B cell (primary cell): ENCODE measurements around the gene TOM1L2. TPM values are rescaled to one million over a fixed set of nuclear protein-coding genes. Genes with fewer than 3 reads are reported as not detected.

ENCODE experiments used
- ATAC-seq: fragments of 200-7000 bp; cut with Tn5 transposase; one replicate; pipeline ENCODE4 v1.10.0; 2021; ENCODE audit warnings: low read depth, mild to moderate bottlenecking, moderate number of reproducible peaks, moderate library complexity
- CTCF ChIA-PET: fragments of 350-600 bp; sonication (Branson Sonifier 250); formaldehyde crosslinking; loops from one replicate; lab custom pipeline; 2021; ENCODE audit warnings: antibody characterized with exemption, inconsistent platforms; lab: Charles Lee
- POLR2A ChIA-PET: fragments of 350-600 bp; sonication (Branson Sonifier 250); formaldehyde crosslinking; loops from one replicate; lab custom pipeline; 2021; ENCODE audit warnings: antibody characterized with exemption; lab: Charles Lee
- DNase-seq: peaks from one replicate; pipeline ENCODE4 v3.0.0; 2013
- H2AFZ ChIP-seq: 2 replicates; pipeline ENCODE4 v1.6.1; 2012; ENCODE audit warnings: mild to moderate bottlenecking, low read depth, low read length; ENCODE audit not compliant: insufficient read depth, poor library complexity, severe bottlenecking
- H3K27ac ChIP-seq, 2 donors: 1 replicate in 1 of 2; 2 replicates in 1 of 2; pipeline ENCODE4 v1.5.1; 2012 to 2013; ENCODE audit warnings: low read length in 2 of 2, mild to moderate bottlenecking in 2 of 2, moderate library complexity in 1 of 2
- H3K27me3 ChIP-seq, 4 experiments: fragments of 200-600 bp in 1 of 4; sonication (generic) in 1 of 4; replicated peaks in 1 of 4; 1 replicate in 2 of 4; 2 replicates in 2 of 4; pipeline versions ENCODE4 v1.6.1 to v1.7.0; 2013 to 2016; ENCODE audit warnings: low read length in 3 of 4, mild to moderate bottlenecking in 2 of 4, mixed read lengths in 1 of 4, moderate library complexity in 1 of 4; ENCODE audit not compliant: insufficient read depth in 4 of 4, control insufficient read depth in 3 of 4; ENCODE audit errors: control extremely low read depth in 1 of 4
- H3K36me3 ChIP-seq, 2 experiments: replicated peaks in 1 of 2; 1 replicate in 1 of 2; 2 replicates in 1 of 2; pipeline versions ENCODE4 v1.6.1 to v1.7.1; 2013; ENCODE audit warnings: low read length in 1 of 2; ENCODE audit not compliant: insufficient read depth in 2 of 2, control insufficient read depth in 1 of 2; ENCODE audit errors: control extremely low read depth in 1 of 2, extremely low read depth in 1 of 2
- H3K4me1 ChIP-seq, 2 donors: fragments of 200-600 bp in 1 of 2; sonication (generic) in 1 of 2; 1 replicate in 1 of 2; 2 replicates in 1 of 2; pipeline versions ENCODE4 v1.5.1 to v1.6.1; 2013 to 2017; ENCODE audit warnings: low read length in 2 of 2; ENCODE audit not compliant: control insufficient read depth in 2 of 2, insufficient read depth in 2 of 2
- H3K4me2 ChIP-seq: replicated peaks from 2 replicates; pipeline ENCODE3; 2012; ENCODE audit warnings: mild to moderate bottlenecking, low read depth, low read length; ENCODE audit not compliant: poor library complexity, severe bottlenecking
- H3K4me3 ChIP-seq, 5 experiments: fragments of 200-600 bp in 1 of 5; sonication (generic) in 1 of 5; 1 replicate in 3 of 5; 2 replicates in 2 of 5; pipeline versions ENCODE4 v1.5.1 to v1.7.0; 2011 to 2016; ENCODE audit warnings: low read length in 4 of 5, mild to moderate bottlenecking in 4 of 5, low read depth in 2 of 5, control low read depth in 1 of 5, moderate library complexity in 1 of 5; ENCODE audit not compliant: insufficient read depth in 1 of 5; ENCODE audit errors: control extremely low read depth in 1 of 5, extremely low read depth in 1 of 5
- H3K79me2 ChIP-seq: fragments of 200-600 bp; sonication (generic); one replicate; pipeline ENCODE4 v1.6.0; 2016; ENCODE audit warnings: low read length; ENCODE audit not compliant: control insufficient read depth, insufficient read depth
- H3K9ac ChIP-seq: fragments of 200-600 bp; sonication (generic); 2 replicates; pipeline ENCODE4 v1.6.1; 2017; ENCODE audit warnings: mild to moderate bottlenecking, low read length, moderate library complexity
- H3K9me3 ChIP-seq, 3 donors: one replicate each; pipeline versions ENCODE4 v1.6.1 to v1.7.1; 2013; ENCODE audit warnings: low read length in 2 of 3; ENCODE audit not compliant: control insufficient read depth in 2 of 3, insufficient read depth in 1 of 3; ENCODE audit errors: control extremely low read depth in 1 of 3
- H4K20me1 ChIP-seq: 2 replicates; pipeline ENCODE4 v1.6.0; 2012; ENCODE audit warnings: mild to moderate bottlenecking, low read length; ENCODE audit not compliant: insufficient read depth, control insufficient read depth, poor library complexity, severe bottlenecking
- H3K27ac Mint-ChIP-seq: one replicate; pipeline ENCODE4 v1.8.0; 2021; ENCODE audit warnings: mixed read lengths
- H3K27me3 Mint-ChIP-seq: one replicate; pipeline ENCODE4 v1.8.0; 2021; ENCODE audit warnings: mixed read lengths
- H3K4me1 Mint-ChIP-seq: one replicate; pipeline ENCODE4 v1.8.0; 2021; ENCODE audit warnings: mixed read lengths
- H3K4me3 Mint-ChIP-seq: one replicate; pipeline ENCODE4 v1.8.0; 2021; ENCODE audit warnings: mixed read lengths
- H3K9me3 Mint-ChIP-seq: one replicate; pipeline ENCODE4 v1.8.0; 2022; ENCODE audit warnings: mixed read lengths; ENCODE audit not compliant: insufficient read depth
- EZH2 ChIP-seq: IDR thresholded peaks from 2 replicates; pipeline ENCODE4 v1.6.1; 2012; ENCODE audit warnings: borderline replicate concordance, low read depth, mild to moderate bottlenecking, moderate library complexity, low read length; ENCODE audit not compliant: insufficient read depth, poor library complexity, severe bottlenecking
- WGBS: methylation state at CpG from one replicate; pipeline ENCODE4 v1.1.5; 2013; ENCODE audit warnings: missing lambda C conversion rate; ENCODE audit not compliant: insufficient coverage; 5-methylcytosine and 5-hydroxymethylcytosine counted together
- intact Hi-C: fragments of 100-400 bp; cut with micrococcal nuclease; formaldehyde crosslinking; loops from one replicate; pipeline ENCODE4 v1.10.0; 2022
- polyA plus RNA-seq: library from polyadenylated mRNA; depleted of rRNA; stranded (reverse); fragments of >200 nt; gene quantifications from 2 replicates; pipeline ENCODE4 v1.2.3, GENCODE V29; 2012
- total RNA-seq, 2 donors: library from RNA; stranded (reverse); fragments of 120-200 nt in 1 of 2; gene quantifications; 1 replicate in 1 of 2; 2 replicates in 1 of 2; pipeline versions ENCODE4 v1.2.3 to v1.2.4, GENCODE V29; 2013 to 2022
- TF ChIP-seq, protein P1 (sequence below): fragments of 200-600 bp; IDR thresholded peaks from one replicate; pipeline ENCODE4 v1.8.0; 2022; ENCODE audit warnings: antibody characterized with exemption, mild to moderate bottlenecking

TOM1L2 gene
- total and polyA plus RNA-seq, 2 donors (not counting 1 experiment from before 2014, with no cell fraction given): 25.1 to 29.7 TPM

DNA sequence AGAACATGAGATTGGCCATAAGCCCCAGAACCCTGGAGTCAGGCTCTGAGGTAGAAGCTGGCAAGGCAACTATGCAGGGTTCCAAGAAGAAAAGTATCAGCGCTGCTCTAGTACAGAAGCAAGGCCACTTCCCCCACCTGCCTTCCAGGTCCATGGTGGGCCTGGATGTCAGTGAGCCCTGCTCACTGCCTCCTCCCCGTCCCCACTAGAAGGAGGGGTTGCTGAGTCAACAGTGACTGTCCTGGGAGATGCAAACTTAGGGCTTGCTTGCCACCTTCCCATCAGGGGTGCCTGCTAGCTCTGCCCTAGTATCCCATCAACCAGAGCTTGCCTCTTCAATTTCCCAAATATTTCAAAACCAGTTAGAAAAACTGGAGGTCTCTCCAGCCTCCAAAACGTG, 105.8 kb downstream of the TOM1L2 start:
- CTCF ChIA-PET: no interaction called here
- H3K79me2 ChIP-seq: no peaks in the 10 kb centered on the region
- H3K27ac ChIP-seq: no peak overlapping the region
- no peak overlapping the region for H3K9ac ChIP-seq
- no peak for ATAC-seq
- peaks cover 0 to 8% of the 10 kb centered on the region in 2 experiments for H3K36me3 ChIP-seq
- Mint-ChIP-seq H3K27me3 (no peaks in the 10 kb centered on the region), H3K4me1 (no peaks in the 10 kb centered on the region), H3K27ac (no peak overlapping the region), H3K4me3 (no peak overlapping the region), H3K9me3 (no peaks in the 10 kb centered on the region)
- no peaks in the 10 kb centered on the region for H3K4me1 ChIP-seq
- no peak for TF ChIP-seq EZH2
- TF ChIP-seq, protein P1, sequence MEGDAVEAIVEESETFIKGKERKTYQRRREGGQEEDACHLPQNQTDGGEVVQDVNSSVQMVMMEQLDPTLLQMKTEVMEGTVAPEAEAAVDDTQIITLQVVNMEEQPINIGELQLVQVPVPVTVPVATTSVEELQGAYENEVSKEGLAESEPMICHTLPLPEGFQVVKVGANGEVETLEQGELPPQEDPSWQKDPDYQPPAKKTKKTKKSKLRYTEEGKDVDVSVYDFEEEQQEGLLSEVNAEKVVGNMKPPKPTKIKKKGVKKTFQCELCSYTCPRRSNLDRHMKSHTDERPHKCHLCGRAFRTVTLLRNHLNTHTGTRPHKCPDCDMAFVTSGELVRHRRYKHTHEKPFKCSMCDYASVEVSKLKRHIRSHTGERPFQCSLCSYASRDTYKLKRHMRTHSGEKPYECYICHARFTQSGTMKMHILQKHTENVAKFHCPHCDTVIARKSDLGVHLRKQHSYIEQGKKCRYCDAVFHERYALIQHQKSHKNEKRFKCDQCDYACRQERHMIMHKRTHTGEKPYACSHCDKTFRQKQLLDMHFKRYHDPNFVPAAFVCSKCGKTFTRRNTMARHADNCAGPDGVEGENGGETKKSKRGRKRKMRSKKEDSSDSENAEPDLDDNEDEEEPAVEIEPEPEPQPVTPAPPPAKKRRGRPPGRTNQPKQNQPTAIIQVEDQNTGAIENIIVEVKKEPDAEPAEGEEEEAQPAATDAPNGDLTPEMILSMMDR: no peak
- WGBS: 100% methylated on average over 1 of the region's 3 CpGs
- H2AFZ ChIP-seq: no peak overlapping the region
- H4K20me1 ChIP-seq: no peaks in the 10 kb centered on the region
- H3K4me3 ChIP-seq: no peak overlapping the region
- DNase-seq: no peak
- intact Hi-C loops: no loop called here
- H3K27me3 ChIP-seq: no peaks in the 10 kb centered on the region
- H3K4me2 ChIP-seq: no peak overlapping the region
- POLR2A ChIA-PET: no interaction called here
- no peaks in the 10 kb centered on the region for H3K9me3 ChIP-seq

DNA sequence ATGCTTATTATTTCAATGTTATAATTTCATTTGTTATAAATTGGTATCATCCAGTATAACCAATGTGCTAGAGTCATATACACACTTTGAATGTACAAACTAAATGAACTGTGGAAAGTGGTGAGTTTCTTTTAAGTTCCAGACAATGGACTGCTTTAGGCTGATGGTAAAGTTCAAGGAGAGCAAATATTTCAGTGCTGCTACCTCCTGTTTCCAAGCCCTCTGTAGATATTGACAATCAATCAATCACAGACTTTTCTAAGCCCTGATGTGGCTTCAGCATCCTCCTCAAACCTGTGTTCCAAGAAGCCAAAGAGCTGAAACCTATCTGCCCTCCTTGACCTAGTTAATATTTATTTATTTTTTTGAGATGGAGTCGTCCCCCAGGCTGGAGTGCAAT, 107.2 kb downstream of the TOM1L2 start:
- DNase-seq: no peak
- no CpG with 5 or more reads among the region's 1 CpG for WGBS
- CTCF ChIA-PET: interaction anchor here (5.9 kb wide), 1 partner anchor 184 kb away, joined by 90 read pairs; the partner anchor contains the start of gene RAI1
- Histone ChIP-seq H2AFZ (no peak overlapping the region), H3K4me1 (peaks cover 0 to 3% of the 10 kb centered on the region in 2 donors), H4K20me1 (peaks cover under 1% of the 10 kb centered on the region), H3K4me3 (no peak overlapping the region), H3K27ac (no peak overlapping the region), H3K36me3 (peaks cover 0 to 8% of the 10 kb centered on the region in 2 experiments), H3K9ac (no peak overlapping the region), H3K9me3 (no peaks in the 10 kb centered on the region), H3K79me2 (no peaks in the 10 kb centered on the region), H3K27me3 (no peaks in the 10 kb centered on the region), H3K4me2 (no peak overlapping the region)
- H3K27me3 Mint-ChIP-seq: no peaks in the 10 kb centered on the region
- no peak overlapping the region for H3K27ac Mint-ChIP-seq
- no peaks in the 10 kb centered on the region for H3K9me3 Mint-ChIP-seq
- H3K4me1 Mint-ChIP-seq: no peaks in the 10 kb centered on the region
- intact Hi-C loops: no loop called here
- H3K4me3 Mint-ChIP-seq: no peak overlapping the region
- POLR2A ChIA-PET: no interaction called here
- no peak for TF ChIP-seq EZH2
- TF ChIP-seq, protein P1: no peak
- no peak for ATAC-seq
